Measurements from ENCODE around the gene RSAD1. TPM values are rescaled to one million over a fixed set of nuclear protein-coding genes. Genes with fewer than 3 reads are reported as not detected.
A peak's percentile ranks its signal among the peaks of the same experiment; 100 is the strongest.

Gene RSAD1
- total and polyA plus RNA-seq, 10 of the 15 experiments (the other 5 are each of a cell fraction or from before 2014, with no cell fraction given), result 2.5 to 28.1 (median 22.6) TPM

GRCh38 chr17:50482516-50482915 lies 3.9 kb downstream of the RSAD1 start (continued):
- TF ChIP-seq PKNOX1 (IDR thresholded peaks at IDR 0.05), result no peak
- no peak for TF ChIP-seq MEF2B (IDR thresholded peaks at IDR 0.05; ENCODE audit: partially characterized antibody, poor library complexity, severe bottlenecking)
- no peak for TF ChIP-seq CBX3 (IDR thresholded peaks at IDR 0.05; ENCODE audit: borderline replicate concordance, low read depth)
- no peak for TF ChIP-seq IKZF1 (conservative IDR thresholded peaks at IDR 0.05)
- no peak for TF ChIP-seq IRF3 (IDR thresholded peaks at IDR 0.05)
- no peak for TF ChIP-seq NFYB (IDR thresholded peaks at IDR 0.05; ENCODE audit: insufficient read depth, low read depth, low read length)
- TF ChIP-seq POLR2A (IDR thresholded peaks at IDR 0.05; ENCODE audit: low read depth, low read length), result no peak
- no peak for TF ChIP-seq MTA3 (IDR thresholded peaks at IDR 0.05; ENCODE audit: borderline replicate concordance, low read length)
- no peak for TF ChIP-seq ATF3 (IDR thresholded peaks at IDR 0.05; ENCODE audit: borderline replicate concordance, extremely low read depth, low read depth, low read length)
- no peak for TF ChIP-seq EP300 (IDR thresholded peaks at IDR 0.05; ENCODE audit: borderline replicate concordance in 1 of 2, control insufficient read depth in 1 of 2, low read depth in 2 of 2, low read length in 2 of 2)
- TF ChIP-seq RB1 (IDR thresholded peaks at IDR 0.05; ENCODE audit: borderline replicate concordance), result 0 out of 2 replicates have a peak, but pooled peaks have one; percentile 60
- no peak for TF ChIP-seq DPF2 (IDR thresholded peaks at IDR 0.05)
- TF ChIP-seq ETV6 (conservative IDR thresholded peaks at IDR 0.05 in 1 of 2, IDR thresholded peaks at IDR 0.05 in 1 of 2; ENCODE audit: borderline replicate concordance in 1 of 2, low read depth in 1 of 2), result no peak
- TF ChIP-seq ZNF274 (IDR thresholded peaks at IDR 0.05; ENCODE audit: insufficient read depth, insufficient read length), result no peak
- no peak for TF ChIP-seq MXI1 (IDR thresholded peaks at IDR 0.05; ENCODE audit: low read depth, low read length)
- TF ChIP-seq CREM (IDR thresholded peaks at IDR 0.05; ENCODE audit: low read depth), result no peak
- TF ChIP-seq GATAD2B (conservative IDR thresholded peaks at IDR 0.05; ENCODE audit: low read depth), result no peak
- TF ChIP-seq CHD1 (IDR thresholded peaks at IDR 0.05; ENCODE audit: low read depth, low read length), result no peak
- TF ChIP-seq CEBPZ (IDR thresholded peaks at IDR 0.05; ENCODE audit: low read depth, low read length), result no peak
- TF ChIP-seq PAX8 (IDR thresholded peaks at IDR 0.05), result no peak
- no peak for TF ChIP-seq YBX1 (IDR thresholded peaks at IDR 0.05)
- TF ChIP-seq CTCF (IDR thresholded peaks at IDR 0.05 in 2 of 3, conservative IDR thresholded peaks at IDR 0.05 in 1 of 3; ENCODE audit: control insufficient read depth in 2 of 3, extremely low read depth in 1 of 3, insufficient read depth in 1 of 3, low read depth in 3 of 3, low read length in 3 of 3), result peak; percentile 92 to 98 (median 92); a peak in 5 of 6 replicates
- TF ChIP-seq ZBED1 (IDR thresholded peaks at IDR 0.05; ENCODE audit: borderline replicate concordance), result no peak

All from GM12878 (cell line).